ENCODE measurements around the gene NKX2-4.

NKX2-4 gene

DNA sequence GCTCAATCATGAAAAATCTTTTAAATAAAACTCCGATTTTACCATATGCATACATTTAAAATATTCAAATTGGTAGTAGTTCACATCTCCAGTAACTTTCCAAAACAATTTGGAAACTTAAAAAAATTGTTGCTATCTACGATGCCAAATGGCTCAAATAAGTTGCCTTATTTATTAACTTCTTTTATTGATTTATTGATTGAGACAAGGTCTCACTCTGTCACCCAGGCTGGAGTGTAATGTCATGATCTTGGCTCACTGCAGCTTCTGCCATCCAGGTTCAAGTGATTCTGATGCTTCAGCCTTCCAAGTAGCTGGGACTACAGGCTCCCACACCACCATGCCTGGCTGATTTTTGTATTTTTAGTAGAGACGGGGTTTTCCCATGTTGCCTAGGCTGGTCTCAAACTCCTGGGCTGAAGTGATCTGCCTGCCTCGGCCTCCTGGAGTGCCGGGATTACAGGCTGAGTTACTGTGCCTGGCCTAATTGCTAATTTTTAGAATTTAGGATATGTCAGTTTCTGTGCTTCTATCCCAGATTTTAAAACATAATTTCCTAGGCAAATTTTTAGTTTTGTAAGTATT lies 12.9 kb downstream of the NKX2-4 start:
- no peak overlapping the region for H3K27ac ChIP-seq
- TF ChIP-seq, protein P1, sequence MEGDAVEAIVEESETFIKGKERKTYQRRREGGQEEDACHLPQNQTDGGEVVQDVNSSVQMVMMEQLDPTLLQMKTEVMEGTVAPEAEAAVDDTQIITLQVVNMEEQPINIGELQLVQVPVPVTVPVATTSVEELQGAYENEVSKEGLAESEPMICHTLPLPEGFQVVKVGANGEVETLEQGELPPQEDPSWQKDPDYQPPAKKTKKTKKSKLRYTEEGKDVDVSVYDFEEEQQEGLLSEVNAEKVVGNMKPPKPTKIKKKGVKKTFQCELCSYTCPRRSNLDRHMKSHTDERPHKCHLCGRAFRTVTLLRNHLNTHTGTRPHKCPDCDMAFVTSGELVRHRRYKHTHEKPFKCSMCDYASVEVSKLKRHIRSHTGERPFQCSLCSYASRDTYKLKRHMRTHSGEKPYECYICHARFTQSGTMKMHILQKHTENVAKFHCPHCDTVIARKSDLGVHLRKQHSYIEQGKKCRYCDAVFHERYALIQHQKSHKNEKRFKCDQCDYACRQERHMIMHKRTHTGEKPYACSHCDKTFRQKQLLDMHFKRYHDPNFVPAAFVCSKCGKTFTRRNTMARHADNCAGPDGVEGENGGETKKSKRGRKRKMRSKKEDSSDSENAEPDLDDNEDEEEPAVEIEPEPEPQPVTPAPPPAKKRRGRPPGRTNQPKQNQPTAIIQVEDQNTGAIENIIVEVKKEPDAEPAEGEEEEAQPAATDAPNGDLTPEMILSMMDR (conservative IDR thresholded peaks at IDR 0.05): no peak
- no peak for TF ChIP-seq ZFX (IDR thresholded peaks at IDR 0.05)

DNA sequence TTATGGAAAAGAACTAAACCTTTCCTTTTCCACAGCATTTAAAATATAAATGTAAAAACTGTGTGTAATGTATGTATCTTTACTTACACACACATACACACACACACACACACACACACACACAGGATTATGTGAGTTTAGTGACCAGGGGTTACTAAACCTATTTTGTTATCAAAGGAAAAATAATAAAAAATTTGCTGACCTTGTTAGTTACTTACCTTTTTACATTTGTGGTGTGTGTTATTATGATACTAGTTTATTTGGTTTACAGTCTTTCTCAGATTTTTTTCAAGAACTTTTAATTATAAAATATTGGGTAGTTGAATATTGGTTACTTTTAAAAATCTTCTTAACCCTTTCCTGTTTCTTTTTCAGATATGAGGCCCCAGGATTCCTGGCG lies 15.7 kb downstream of the NKX2-4 start:
- TF ChIP-seq, protein P1 (conservative IDR thresholded peaks at IDR 0.05): no peak
- no peak for TF ChIP-seq ZFX (IDR thresholded peaks at IDR 0.05)
- H3K27ac ChIP-seq: no peak overlapping the region

DNA sequence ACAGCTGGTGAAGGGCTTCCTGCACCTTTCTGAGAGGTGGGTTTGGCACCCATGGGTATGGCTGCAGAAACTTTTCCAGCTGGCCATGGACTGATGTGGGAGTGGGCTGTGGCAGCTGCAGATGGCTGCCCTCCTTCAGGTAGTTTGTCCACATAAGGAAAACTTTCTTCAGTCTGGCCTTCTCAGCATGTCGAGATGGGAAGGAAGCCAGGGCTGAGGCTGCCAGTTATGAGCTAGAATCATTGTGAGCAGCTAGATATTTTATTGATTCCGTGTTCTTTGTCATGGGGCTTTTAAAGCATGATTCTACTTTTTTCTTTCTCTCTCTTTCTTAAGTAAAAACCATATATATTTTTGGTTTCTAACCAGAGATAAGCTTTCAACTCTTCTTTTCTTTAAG lies 16.6 kb downstream of the NKX2-4 start:
- TF ChIP-seq, protein P1 (conservative IDR thresholded peaks at IDR 0.05): no peak
- TF ChIP-seq ZFX (IDR thresholded peaks at IDR 0.05): no peak
- no peak overlapping the region for H3K27ac ChIP-seq

DNA sequence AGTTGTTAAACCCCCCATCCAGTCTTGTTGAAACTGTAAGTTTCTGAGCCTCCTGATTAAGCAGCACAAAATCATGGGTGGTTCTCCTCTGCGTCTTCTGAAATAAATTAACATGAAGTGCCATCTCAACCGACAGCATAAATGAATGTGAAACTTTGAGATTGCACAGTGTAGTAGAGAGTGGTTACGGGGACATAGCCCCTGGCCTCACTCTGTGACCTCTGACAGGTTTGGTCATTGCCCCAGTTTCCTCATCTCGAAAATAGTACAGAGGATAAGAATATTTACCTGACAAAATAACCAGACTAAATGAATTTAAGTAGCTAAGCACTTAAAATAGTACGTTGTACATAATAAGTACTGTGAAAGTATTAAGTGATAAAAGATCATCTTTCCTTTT lies 19.1 kb downstream of the NKX2-4 start:
- H3K27ac ChIP-seq: no peak overlapping the region
- TF ChIP-seq, protein P1 (conservative IDR thresholded peaks at IDR 0.05): no peak
- TF ChIP-seq ZFX (IDR thresholded peaks at IDR 0.05): no peak

DNA sequence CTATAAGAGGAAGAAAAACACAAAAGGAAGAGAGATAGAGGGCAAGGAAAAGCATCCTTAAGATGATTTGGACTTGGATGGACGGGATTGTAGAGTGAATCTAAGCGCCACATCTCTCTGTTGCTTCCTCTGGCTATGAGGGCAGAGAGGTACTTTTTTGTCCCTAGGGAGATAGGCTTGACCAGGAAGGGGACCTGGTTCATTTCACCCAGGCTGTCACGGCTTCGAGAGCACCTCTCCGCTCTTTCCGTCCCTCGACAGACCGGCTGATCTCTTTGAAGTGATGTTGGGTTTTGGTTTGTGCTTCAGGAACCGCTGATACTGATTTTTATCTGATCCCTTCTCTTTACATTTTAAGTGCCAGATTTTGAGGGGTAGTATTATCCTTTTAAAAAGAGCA lies 19.6 kb downstream of the NKX2-4 start:
- TF ChIP-seq, protein P1 (conservative IDR thresholded peaks at IDR 0.05): no peak
- no peak for TF ChIP-seq ZFX (IDR thresholded peaks at IDR 0.05)
- H3K27ac ChIP-seq: no peak overlapping the region

DNA sequence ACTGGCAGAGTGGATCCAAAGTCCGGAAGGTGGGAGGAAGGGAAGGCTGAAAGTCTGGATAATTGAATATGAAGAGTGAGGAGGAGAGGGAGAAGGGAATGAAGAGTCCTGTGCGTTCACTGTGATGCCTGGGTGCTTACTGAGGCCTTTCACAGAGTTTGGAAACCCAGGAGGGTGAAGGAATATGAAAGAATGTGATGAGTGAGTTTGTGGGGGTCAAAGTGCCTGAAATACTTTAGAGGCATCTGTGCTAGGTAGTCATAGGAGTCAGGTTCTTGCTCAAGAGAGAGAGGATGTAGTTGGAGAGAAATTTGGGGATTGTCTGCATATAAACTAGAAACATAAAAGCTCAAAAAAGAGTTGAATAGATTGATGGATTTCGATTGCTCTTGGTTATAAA lies 20.7 kb downstream of the NKX2-4 start:
- no peak overlapping the region for H3K27ac ChIP-seq
- TF ChIP-seq, protein P1 (conservative IDR thresholded peaks at IDR 0.05): no peak
- TF ChIP-seq ZFX (IDR thresholded peaks at IDR 0.05): no peak

DNA sequence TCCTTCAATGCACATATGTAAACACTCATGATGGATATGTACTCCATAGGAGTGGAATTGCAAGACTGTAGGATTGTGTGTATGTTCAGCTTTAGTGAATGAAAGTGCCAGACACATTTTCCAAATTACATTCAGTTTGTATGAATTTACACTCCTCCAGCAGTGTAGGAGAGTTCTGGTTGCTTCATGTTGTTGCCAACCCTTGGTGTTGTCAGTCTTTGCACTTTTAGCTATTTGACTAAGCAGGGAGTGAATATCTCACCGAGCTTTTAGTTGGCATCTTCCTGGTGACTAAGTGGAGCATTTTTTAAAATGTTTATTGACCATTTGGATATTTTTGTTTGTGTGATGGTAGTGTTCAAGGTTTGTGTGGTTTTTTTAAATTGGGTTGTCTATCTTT lies 23.9 kb downstream of the NKX2-4 start:
- TF ChIP-seq, protein P1 (conservative IDR thresholded peaks at IDR 0.05): no peak
- no peak for TF ChIP-seq ZFX (IDR thresholded peaks at IDR 0.05)
- no peak overlapping the region for H3K27ac ChIP-seq

All from C4-2B (cell line).